ENCODE data around the gene LRRC25.
A peak's percentile ranks its signal among the peaks of the same experiment; 100 is the strongest.

Gene LRRC25

GRCh38 chr19:18423258-18424020 lies 26.0 kb upstream of the LRRC25 start:
- POLR2A ChIA-PET, result interaction anchor here (1.0 kb wide), 1 partner anchor 13 kb away, joined by 3 read pairs; no protein-coding TSS in a partner anchor
- Histone ChIP-seq H3K27me3 (replicated peaks in 2 of 5; ENCODE audit: control insufficient read depth in 4 of 5, insufficient read depth in 5 of 5, low read length in 4 of 5) (no peaks in the 10 kb centered on the region), H3K36me3 (ENCODE audit: control insufficient read depth in 4 of 4, insufficient read depth in 4 of 4, low read length in 3 of 4) (peaks cover 0 to 27% (median 3%) of the 10 kb centered on the region in 4 experiments), H3K27ac (ENCODE audit: insufficient read depth in 1 of 2, low read depth in 1 of 2, low read length in 2 of 2, poor library complexity in 1 of 2, severe bottlenecking in 2 of 2) (no peak overlapping the region), H3K9me3 (ENCODE audit: control extremely low read depth in 1 of 5, control insufficient read depth in 4 of 5, insufficient read depth in 2 of 5, low read depth in 1 of 5, low read length in 4 of 5) (no peaks in the 10 kb centered on the region), H3K4me1 (ENCODE audit: control extremely low read depth in 1 of 4, control insufficient read depth in 4 of 4, insufficient read depth in 4 of 4, low read length in 3 of 4) (peaks cover 0 to 59% (median 41%) of the 10 kb centered on the region in 4 experiments), H3K4me3 (ENCODE audit: control insufficient read depth in 1 of 7, extremely low read depth in 1 of 7, insufficient read depth in 4 of 7, low read depth in 2 of 7, low read length in 6 of 7) (no peak overlapping the region)
- 97% methylated on average over 18 of the region's 21 CpGs for WGBS (ENCODE audit: insufficient coverage)
- CTCF ChIA-PET, result interaction anchor here (0.9 to 1.0 kb wide), 3 partner anchors 9 to 35 kb away, joined by 3 read pairs; no protein-coding TSS in a partner anchor
- no peak for DNase-seq

GRCh38 chr19:18422530-18423191 lies 25.2 kb upstream of the LRRC25 start:
- ChIA-PET CTCF (interaction anchor here (0.9 to 1.9 kb wide), 4 partner anchors 12 to 40 kb away, joined by 3 to 9 read pairs (median 3); partner anchors contain the start of gene GDF15), POLR2A (no interaction called here)
- H3K4me3 ChIP-seq (ENCODE audit: control insufficient read depth in 1 of 7, extremely low read depth in 1 of 7, insufficient read depth in 4 of 7, low read depth in 2 of 7, low read length in 6 of 7), result no peak overlapping the region

GRCh38 chr19:18421371-18421959 lies 24.0 kb upstream of the LRRC25 start:
- peaks cover 0 to 72% (median 58%) of the 10 kb centered on the region in 4 experiments for H3K4me1 ChIP-seq (ENCODE audit: control extremely low read depth in 1 of 4, control insufficient read depth in 4 of 4, insufficient read depth in 4 of 4, low read length in 3 of 4)
- no peak overlapping the region for H3K27ac ChIP-seq (ENCODE audit: insufficient read depth in 1 of 2, low read depth in 1 of 2, low read length in 2 of 2, poor library complexity in 1 of 2, severe bottlenecking in 2 of 2)
- no peak for DNase-seq
- ChIA-PET CTCF (interaction anchor here (1.1 to 2.1 kb wide), 5 partner anchors 10 to 41 kb away, joined by 3 to 9 read pairs (median 4); partner anchors contain the start of gene GDF15), POLR2A (no interaction called here)
- peak overlapping the region in 1 of 7 experiments; percentile 65 for H3K4me3 ChIP-seq (ENCODE audit: control insufficient read depth in 1 of 7, extremely low read depth in 1 of 7, insufficient read depth in 4 of 7, low read depth in 2 of 7, low read length in 6 of 7)
- H3K27me3 ChIP-seq (replicated peaks in 2 of 5; ENCODE audit: control insufficient read depth in 4 of 5, insufficient read depth in 5 of 5, low read length in 4 of 5), result no peaks in the 10 kb centered on the region
- H3K9me3 ChIP-seq (ENCODE audit: control extremely low read depth in 1 of 5, control insufficient read depth in 4 of 5, insufficient read depth in 2 of 5, low read depth in 1 of 5, low read length in 4 of 5), result no peaks in the 10 kb centered on the region
- 91% methylated on average over 7 of the region's 12 CpGs for WGBS (ENCODE audit: insufficient coverage)
- peaks cover 0 to 15% (median under 1%) of the 10 kb centered on the region in 4 experiments for H3K36me3 ChIP-seq (ENCODE audit: control insufficient read depth in 4 of 4, insufficient read depth in 4 of 4, low read length in 3 of 4)

More at GRCh38 chr19:18422530-18423191, 25.2 kb upstream of the LRRC25 start:
- Histone ChIP-seq H3K4me1 (ENCODE audit: control extremely low read depth in 1 of 4, control insufficient read depth in 4 of 4, insufficient read depth in 4 of 4, low read length in 3 of 4) (peaks cover 0 to 63% (median 48%) of the 10 kb centered on the region in 4 experiments), H3K27me3 (replicated peaks in 2 of 5; ENCODE audit: control insufficient read depth in 4 of 5, insufficient read depth in 5 of 5, low read length in 4 of 5) (no peaks in the 10 kb centered on the region), H3K9me3 (ENCODE audit: control extremely low read depth in 1 of 5, control insufficient read depth in 4 of 5, insufficient read depth in 2 of 5, low read depth in 1 of 5, low read length in 4 of 5) (no peaks in the 10 kb centered on the region), H3K27ac (ENCODE audit: insufficient read depth in 1 of 2, low read depth in 1 of 2, low read length in 2 of 2, poor library complexity in 1 of 2, severe bottlenecking in 2 of 2) (no peak overlapping the region), H3K36me3 (ENCODE audit: control insufficient read depth in 4 of 4, insufficient read depth in 4 of 4, low read length in 3 of 4) (peaks cover 0 to 23% (median 3%) of the 10 kb centered on the region in 4 experiments)
- 58% methylated on average over 12 of the region's 14 CpGs for WGBS (ENCODE audit: insufficient coverage)
- no peak for DNase-seq

- POLR2A ChIA-PET, result interaction anchor here (2.4 kb wide), 1 partner anchor 8 kb away, joined by 10 read pairs; no protein-coding TSS in a partner anchor
- no peak overlapping the region for H3K27ac ChIP-seq (ENCODE audit: insufficient read depth in 1 of 2, low read depth in 1 of 2, low read length in 2 of 2, poor library complexity in 1 of 2, severe bottlenecking in 2 of 2)
- CTCF ChIA-PET, result interaction anchor here (1.8 to 2.1 kb wide), 3 partner anchors 10 to 41 kb away, joined by 4 to 9 read pairs (median 5); no protein-coding TSS in a partner anchor
These were observed 23.5 kb upstream of the LRRC25 start for GRCh38 chr19:18420930-18421329.

GRCh38 chr19:18419699-18420460 lies 22.5 kb upstream of the LRRC25 start:
- peak in 2 of 3 donors; percentile 63 to 76 for DNase-seq
- peaks cover 3 to 76% (median 68%) of the 10 kb centered on the region in 4 experiments for H3K4me1 ChIP-seq (ENCODE audit: control extremely low read depth in 1 of 4, control insufficient read depth in 4 of 4, insufficient read depth in 4 of 4, low read length in 3 of 4)

More at GRCh38 chr19:18420930-18421329, 23.5 kb upstream of the LRRC25 start:
- peak overlapping the region in 3 of 7 experiments; percentile 65 to 77 (median 70) for H3K4me3 ChIP-seq (ENCODE audit: control insufficient read depth in 1 of 7, extremely low read depth in 1 of 7, insufficient read depth in 4 of 7, low read depth in 2 of 7, low read length in 6 of 7)
- no peaks in the 10 kb centered on the region for H3K9me3 ChIP-seq (ENCODE audit: control extremely low read depth in 1 of 5, control insufficient read depth in 4 of 5, insufficient read depth in 2 of 5, low read depth in 1 of 5, low read length in 4 of 5)
- peaks cover 0 to 15% (median under 1%) of the 10 kb centered on the region in 4 experiments for H3K36me3 ChIP-seq (ENCODE audit: control insufficient read depth in 4 of 4, insufficient read depth in 4 of 4, low read length in 3 of 4)
- peaks cover 0 to 73% (median 63%) of the 10 kb centered on the region in 4 experiments for H3K4me1 ChIP-seq (ENCODE audit: control extremely low read depth in 1 of 4, control insufficient read depth in 4 of 4, insufficient read depth in 4 of 4, low read length in 3 of 4)
- 94% methylated on average over 2 of the region's 2 CpGs for WGBS (ENCODE audit: insufficient coverage)
- H3K27me3 ChIP-seq (replicated peaks in 2 of 5; ENCODE audit: control insufficient read depth in 4 of 5, insufficient read depth in 5 of 5, low read length in 4 of 5), result no peaks in the 10 kb centered on the region
- DNase-seq, result no peak

GRCh38 chr19:18419195-18419698 lies 21.8 kb upstream of the LRRC25 start, which contains the start of gene SSBP4:
Gene SSBP4, plus strand, starts transcription at chr19:18419398. Its CDS starts 251 bp downstream, at chr19:18419649.
- Histone ChIP-seq H3K9me3 (ENCODE audit: control extremely low read depth in 1 of 5, control insufficient read depth in 4 of 5, insufficient read depth in 2 of 5, low read depth in 1 of 5, low read length in 4 of 5) (no peaks in the 10 kb centered on the region), H3K4me3 (ENCODE audit: control insufficient read depth in 1 of 7, extremely low read depth in 1 of 7, insufficient read depth in 4 of 7, low read depth in 2 of 7, low read length in 6 of 7) (peak within 1 kb of the TSS; percentile 24 to 77 (median 65)), H3K4me1 (ENCODE audit: control extremely low read depth in 1 of 4, control insufficient read depth in 4 of 4, insufficient read depth in 4 of 4, low read length in 3 of 4) (peaks cover 3 to 82% (median 74%) of the 10 kb centered on the region in 4 experiments), H3K36me3 (ENCODE audit: control insufficient read depth in 4 of 4, insufficient read depth in 4 of 4, low read length in 3 of 4) (peaks cover 0 to 12% (median under 1%) of the 10 kb centered on the region in 4 experiments), H3K27me3 (replicated peaks in 2 of 5; ENCODE audit: control insufficient read depth in 4 of 5, insufficient read depth in 5 of 5, low read length in 4 of 5) (no peaks in the 10 kb centered on the region), H3K27ac (ENCODE audit: insufficient read depth in 1 of 2, low read depth in 1 of 2, low read length in 2 of 2, poor library complexity in 1 of 2, severe bottlenecking in 2 of 2) (peak within 1 kb of the TSS in 1 of 2 experiments; percentile 56)
- peak; percentile 68 to 89 (median 85) for DNase-seq
- CTCF ChIA-PET, result interaction anchor here (0.6 to 3.4 kb wide), 12 partner anchors 8 to 925 kb away, joined by 3 to 9 read pairs (median 3); partner anchors contain the start of genes GDF15 and JUND
- WGBS (ENCODE audit: insufficient coverage), result 0% methylated on average over 50 of the region's 80 CpGs
- POLR2A ChIA-PET, result interaction anchor here (0.6 to 2.4 kb wide), 4 partner anchors 10 to 40 kb away, joined by 3 to 10 read pairs (median 4); no protein-coding TSS in a partner anchor

More at GRCh38 chr19:18419699-18420460, 22.5 kb upstream of the LRRC25 start:
- no peaks in the 10 kb centered on the region for H3K27me3 ChIP-seq (replicated peaks in 2 of 5; ENCODE audit: control insufficient read depth in 4 of 5, insufficient read depth in 5 of 5, low read length in 4 of 5)
- POLR2A ChIA-PET, result interaction anchor here (1.2 to 2.4 kb wide), 3 partner anchors 9 to 24 kb away, joined by 3 to 10 read pairs (median 3); no protein-coding TSS in a partner anchor
- CTCF ChIA-PET, result interaction anchor here (0.8 to 3.4 kb wide), 7 partner anchors 9 to 40 kb away, joined by 3 to 9 read pairs (median 5); no protein-coding TSS in a partner anchor
- no peaks in the 10 kb centered on the region for H3K9me3 ChIP-seq (ENCODE audit: control extremely low read depth in 1 of 5, control insufficient read depth in 4 of 5, insufficient read depth in 2 of 5, low read depth in 1 of 5, low read length in 4 of 5)
- H3K27ac ChIP-seq (ENCODE audit: insufficient read depth in 1 of 2, low read depth in 1 of 2, low read length in 2 of 2, poor library complexity in 1 of 2, severe bottlenecking in 2 of 2), result peak overlapping the region in 1 of 2 experiments; percentile 25
- peaks cover 0 to 12% (median under 1%) of the 10 kb centered on the region in 4 experiments for H3K36me3 ChIP-seq (ENCODE audit: control insufficient read depth in 4 of 4, insufficient read depth in 4 of 4, low read length in 3 of 4)
- peak overlapping the region; percentile 24 to 77 (median 65) for H3K4me3 ChIP-seq (ENCODE audit: control insufficient read depth in 1 of 7, extremely low read depth in 1 of 7, insufficient read depth in 4 of 7, low read depth in 2 of 7, low read length in 6 of 7)
- WGBS (ENCODE audit: insufficient coverage), result under 1% methylated on average over 71 of the region's 97 CpGs

Data from common myeloid progenitor, CD34-positive (primary cell).